Measurements from ENCODE around the gene PTPN3.

PTPN3 gene

GRCh38 chr9:109454601-109455155 lies 43.4 kb downstream of the PTPN3 start:
- H3K4me3 ChIP-seq (replicated peaks in 1 of 2; ENCODE audit: low read depth in 2 of 2, low read length in 2 of 2), result no peak overlapping the region
- no peak for DNase-seq (ENCODE audit: low read depth in 2 of 2)
- TF ChIP-seq CTCF (IDR thresholded peaks at IDR 0.05; ENCODE audit: low read depth, low read length), result no peak

- TF ChIP-seq CTCF (IDR thresholded peaks at IDR 0.05; ENCODE audit: low read depth, low read length), result no peak
- no peak overlapping the region for H3K4me3 ChIP-seq (replicated peaks in 1 of 2; ENCODE audit: low read depth in 2 of 2, low read length in 2 of 2)
Observed at GRCh38 chr9:109454041-109454440, 44.1 kb downstream of the PTPN3 start.

GRCh38 chr9:109453210-109453842 lies 44.8 kb downstream of the PTPN3 start:
- no peak overlapping the region for H3K4me3 ChIP-seq (replicated peaks in 1 of 2; ENCODE audit: low read depth in 2 of 2, low read length in 2 of 2)
- TF ChIP-seq CTCF (IDR thresholded peaks at IDR 0.05; ENCODE audit: low read depth, low read length), result no peak
- peak; percentile 58 to 76 for DNase-seq (ENCODE audit: low read depth in 2 of 2)

More at GRCh38 chr9:109454041-109454440, 44.1 kb downstream of the PTPN3 start:
- no peak for DNase-seq (ENCODE audit: low read depth in 2 of 2)

- H3K4me3 ChIP-seq (replicated peaks in 1 of 2; ENCODE audit: low read depth in 2 of 2, low read length in 2 of 2), result no peak overlapping the region
- peak; percentile 80 to 84 for DNase-seq (ENCODE audit: low read depth in 2 of 2)
- no peak for TF ChIP-seq CTCF (IDR thresholded peaks at IDR 0.05; ENCODE audit: low read depth, low read length)
Observed at GRCh38 chr9:109452761-109453160, 45.3 kb downstream of the PTPN3 start.

GRCh38 chr9:109451311-109452025 lies 46.6 kb downstream of the PTPN3 start:
- TF ChIP-seq CTCF (IDR thresholded peaks at IDR 0.05; ENCODE audit: low read depth, low read length), result peak; percentile 11
- no peak overlapping the region for H3K4me3 ChIP-seq (replicated peaks in 1 of 2; ENCODE audit: low read depth in 2 of 2, low read length in 2 of 2)
- no peak for DNase-seq (ENCODE audit: low read depth in 2 of 2)

- peak in 1 of 2 donors; percentile 10 for DNase-seq (ENCODE audit: low read depth in 2 of 2)
- no peak overlapping the region for H3K4me3 ChIP-seq (replicated peaks in 1 of 2; ENCODE audit: low read depth in 2 of 2, low read length in 2 of 2)
- TF ChIP-seq CTCF (IDR thresholded peaks at IDR 0.05; ENCODE audit: low read depth, low read length), result no peak
Observed at GRCh38 chr9:109450346-109450745, 47.8 kb downstream of the PTPN3 start.

Data from cardiac fibroblast (primary cell).